Caco-2 (cell line): ENCODE measurements around the gene VAT1. TPM values are rescaled to one million over a fixed set of nuclear protein-coding genes. Genes with fewer than 3 reads are reported as not detected.

Source experiments
- BruUV-seq: library from RNA; stranded (reverse); fragments of 400-500 nt; replicated peaks from 2 replicates; lab custom pipeline; 2021; lab: Mats Ljungman, UMichigan
- CTCF ChIA-PET: fragments of 300-600 bp; sonication (Branson Sonifier 250); formaldehyde crosslinking; loops from one replicate; lab custom pipeline; 2022; ENCODE audit warnings: antibody characterized with exemption; lab: Charles Lee
- POLR2A ChIA-PET: fragments of 300-600 bp; sonication (Branson Sonifier 250); formaldehyde crosslinking; loops from one replicate; lab custom pipeline; 2022; ENCODE audit warnings: antibody characterized with exemption; lab: Charles Lee
- DNase-seq, 2 experiments: peaks; one replicate each; pipeline versions ENCODE4 v3.0.0 to v3.0.0-alpha.2; 2020 to 2022
- H3K27me3 ChIP-seq: replicated peaks from 2 replicates; pipeline ENCODE4 v1.6.0; 2011; ENCODE audit warnings: low read length; ENCODE audit not compliant: control insufficient read depth, insufficient read depth
- H3K36me3 ChIP-seq: 2 replicates; pipeline ENCODE4 v1.5.1; 2011; ENCODE audit warnings: low read length; ENCODE audit not compliant: control insufficient read depth, insufficient read depth
- H3K4me1 ChIP-seq: fragments of 250-450 bp; sonication (Bioruptor Pico); 2 replicates; pipeline ENCODE4 v1.5.1; 2020; ENCODE audit warnings: mild to moderate bottlenecking
- H3K4me3 ChIP-seq: 2 replicates; pipeline ENCODE4 v1.5.1; 2011; ENCODE audit warnings: low read depth, mild to moderate bottlenecking, control low read depth, low read length
- H3K9me3 ChIP-seq: fragments of 250-450 bp; sonication (Bioruptor Pico); 2 replicates; pipeline ENCODE4 v1.5.1; 2020; ENCODE audit warnings: mild to moderate bottlenecking, moderate library complexity
- H3K27ac Mint-ChIP-seq: one replicate; pipeline ENCODE4 v1.8.0; 2022; ENCODE audit warnings: mixed read lengths; ENCODE audit not compliant: unreplicated experiment
- H3K27me3 Mint-ChIP-seq: one replicate; pipeline ENCODE4 v1.8.0; 2022; ENCODE audit warnings: mixed read lengths; ENCODE audit not compliant: insufficient read depth, unreplicated experiment
- H3K36me3 Mint-ChIP-seq: one replicate; pipeline ENCODE4 v1.8.0; 2022; ENCODE audit warnings: mild to moderate bottlenecking, mixed read lengths; ENCODE audit not compliant: insufficient read depth, unreplicated experiment
- H3K4me1 Mint-ChIP-seq: one replicate; pipeline ENCODE4 v1.8.0; 2022; ENCODE audit warnings: low read depth, mixed read lengths; ENCODE audit not compliant: unreplicated experiment
- H3K4me3 Mint-ChIP-seq: one replicate; pipeline ENCODE4 v1.8.0; 2022; ENCODE audit warnings: mild to moderate bottlenecking, moderate library complexity, mixed read lengths; ENCODE audit not compliant: unreplicated experiment
- H3K9me3 Mint-ChIP-seq: one replicate; pipeline ENCODE4 v1.8.0; 2022; ENCODE audit warnings: mixed read lengths; ENCODE audit not compliant: unreplicated experiment
- CTCF ChIP-seq, 2 experiments: fragments of 200-600 bp in 1 of 2; IDR thresholded peaks; 1 replicate in 1 of 2; 2 replicates in 1 of 2; pipeline versions ENCODE4 v1.5.1 to v1.8.0; 2011 to 2022; ENCODE audit warnings: antibody characterized with exemption in 1 of 2, control low read depth in 1 of 2, inconsistent platforms in 1 of 2, low read depth in 1 of 2, low read length in 1 of 2, mild to moderate bottlenecking in 1 of 2, moderate library complexity in 1 of 2; ENCODE audit not compliant: insufficient read depth in 1 of 2, severe bottlenecking in 1 of 2, unreplicated experiment in 1 of 2
- intact Hi-C: fragments of 100-400 bp; cut with micrococcal nuclease; formaldehyde crosslinking; loops from one replicate; pipeline ENCODE4 v1.10.0; 2022; ENCODE audit not compliant: unreplicated experiment
- total RNA-seq: library from RNA; stranded (reverse); gene quantifications from 2 replicates; pipeline ENCODE4 v1.2.3, GENCODE V29; 2022

Gene VAT1
- total RNA-seq, 1 experiment from 2014 or later: 236 TPM

GRCh38 chr17:42999003-42999525 lies 23.1 kb downstream of the VAT1 start:
- peaks cover 80% of the 10 kb centered on the region for H3K36me3 Mint-ChIP-seq
- peaks cover 12% of the 10 kb centered on the region for H3K4me1 Mint-ChIP-seq
- TF ChIP-seq CTCF (IDR thresholded peaks at IDR 0.05; ENCODE audit: insufficient read depth in 1 of 2, low read depth in 1 of 2, low read length in 1 of 2, severe bottlenecking in 1 of 2, unreplicated experiment in 1 of 2): no peak
- Histone ChIP-seq H3K9me3 (no peaks in the 10 kb centered on the region), H3K4me3 (peak overlapping the region; percentile 59), H3K4me1 (peaks cover 16% of the 10 kb centered on the region), H3K27me3 (no peaks in the 10 kb centered on the region), H3K36me3 (peaks cover 3% of the 10 kb centered on the region; the same call in 1 of the 2 replicates)
- peak overlapping the region; percentile 90 for H3K4me3 Mint-ChIP-seq
- ChIA-PET POLR2A (interaction anchor here (0.6 to 2.0 kb wide), 10 partner anchors 8 to 1212 kb away, joined by 3 to 37 read pairs (median 15); partner anchors contain the start of genes IFI35, JUP, TMEM106A and VAT1), CTCF (interaction anchor here (1.4 to 1.9 kb wide), 3 partner anchors 17 to 175 kb away, joined by 3 to 13 read pairs (median 4); partner anchors contain the start of gene BECN1)
- H3K27ac Mint-ChIP-seq: peak overlapping the region; percentile 99
- no peaks in the 10 kb centered on the region for H3K9me3 Mint-ChIP-seq
- no peak for DNase-seq
- H3K27me3 Mint-ChIP-seq: no peaks in the 10 kb centered on the region
- intact Hi-C loops: loop anchor here (2.0 kb wide), 1 partner anchor 18 kb away; the partner anchor contains the start of genes PTGES3L and RUNDC1
- no TSS peak for BruUV-seq

GRCh38 chr17:42997984-42998938 lies 23.9 kb downstream of the VAT1 start, which contains the start of gene RPL27:
Gene RPL27, plus strand, starts transcription at chr17:42998419. Its CDS starts 332 bp downstream, at chr17:42998751.
- peak; percentile 98 to 99 for DNase-seq
- Mint-ChIP-seq H3K36me3 (peaks cover 72% of the 10 kb centered on the region), H3K9me3 (no peaks in the 10 kb centered on the region), H3K4me1 (peaks cover 12% of the 10 kb centered on the region), H3K27me3 (no peaks in the 10 kb centered on the region), H3K27ac (peak within 1 kb of the TSS; percentile 99), H3K4me3 (peak within 1 kb of the TSS; percentile 90)
- Histone ChIP-seq H3K4me3 (peak within 1 kb of the TSS; percentile 59), H3K9me3 (no peaks in the 10 kb centered on the region), H3K27me3 (no peaks in the 10 kb centered on the region), H3K4me1 (peaks cover 16% of the 10 kb centered on the region), H3K36me3 (peaks cover 3% of the 10 kb centered on the region; the same call in 1 of the 2 replicates)
- ChIA-PET POLR2A (interaction anchor here (0.5 to 2.0 kb wide), 45 partner anchors 8 to 1325 kb away, joined by 3 to 37 read pairs (median 6); partner anchors contain the start of genes AARSD1, BECN1, BRCA1 and COA3), CTCF (interaction anchor here (0.6 to 1.9 kb wide), 22 partner anchors 8 to 486 kb away, joined by 3 to 13 read pairs (median 3); partner anchors contain the start of genes BECN1, DHX8, IFI35 and RETREG3)
- TF ChIP-seq CTCF (IDR thresholded peaks at IDR 0.05; ENCODE audit: insufficient read depth in 1 of 2, low read depth in 1 of 2, low read length in 1 of 2, severe bottlenecking in 1 of 2, unreplicated experiment in 1 of 2): peak; percentile 82 to 91
- intact Hi-C loops: loop anchor here (1.0 to 2.0 kb wide), 2 partner anchors 17 to 155 kb away; partner anchors contain the start of genes PTGES3L and RUNDC1
- TSS peak; percentile 75 for BruUV-seq
